H9 (cell line): Measurements from ENCODE around the gene CDC42. TPM values are rescaled to one million over a fixed set of nuclear protein-coding genes. Genes with fewer than 3 reads are reported as not detected.

Experiments
- DNase-seq: peaks from one replicate; pipeline ENCODE4 v3.0.0-alpha.2; 2017
- H2AFZ ChIP-seq: one replicate; pipeline ENCODE4 v1.6.1; 2013; ENCODE audit warnings: mild to moderate bottlenecking, low read length, control low read depth, moderate library complexity
- H2AK5ac ChIP-seq: 2 replicates; pipeline ENCODE4 v1.6.1; 2013; ENCODE audit warnings: low read length, control low read depth, mixed read lengths; ENCODE audit not compliant: insufficient read length
- H2BK120ac ChIP-seq: one replicate; pipeline ENCODE4 v1.6.1; 2013; ENCODE audit warnings: low read depth, mild to moderate bottlenecking, low read length, control low read depth, inconsistent platforms; ENCODE audit not compliant: poor library complexity, severe bottlenecking
- H2BK12ac ChIP-seq: 2 replicates; pipeline ENCODE4 v1.6.1; 2013; ENCODE audit warnings: low read length, control low read depth, mixed read lengths, low read depth; ENCODE audit not compliant: insufficient read length
- H2BK15ac ChIP-seq: 2 replicates; pipeline ENCODE4 v1.6.1; 2013; ENCODE audit warnings: low read depth, low read length, control low read depth
- H2BK20ac ChIP-seq: one replicate; pipeline ENCODE4 v1.6.1; 2013; ENCODE audit warnings: low read depth, mild to moderate bottlenecking, low read length, control low read depth, inconsistent platforms; ENCODE audit not compliant: poor library complexity, severe bottlenecking
- H2BK5ac ChIP-seq: 2 replicates; pipeline ENCODE4 v1.6.1; 2013; ENCODE audit warnings: low read length, control low read depth, mixed read lengths; ENCODE audit not compliant: insufficient read length
- H3K14ac ChIP-seq: 2 replicates; pipeline ENCODE4 v1.6.1; 2013; ENCODE audit warnings: low read length, control low read depth; ENCODE audit not compliant: insufficient read depth
- H3K18ac ChIP-seq: 2 replicates; pipeline ENCODE4 v1.6.1; 2013; ENCODE audit warnings: low read depth, mild to moderate bottlenecking, mixed read lengths, low read length, control low read depth; ENCODE audit not compliant: insufficient read length
- H3K23ac ChIP-seq: 2 replicates; pipeline ENCODE4 v1.6.1; 2013; ENCODE audit warnings: low read length, control low read depth, mixed read lengths, low read depth; ENCODE audit not compliant: insufficient read length
- H3K23me2 ChIP-seq: 2 replicates; pipeline ENCODE4 v1.6.1; 2013; ENCODE audit warnings: low read depth, mild to moderate bottlenecking, mixed read lengths, low read length, control low read depth; ENCODE audit not compliant: insufficient read length, poor library complexity, severe bottlenecking
- H3K27ac ChIP-seq: 2 replicates; pipeline ENCODE4 v1.5.1; 2013; ENCODE audit warnings: low read length, control low read depth, mixed read lengths, low read depth; ENCODE audit not compliant: insufficient read length
- H3K27me3 ChIP-seq: 2 replicates; pipeline ENCODE4 v1.6.1; 2013; ENCODE audit warnings: low read length, control low read depth, inconsistent platforms; ENCODE audit not compliant: insufficient read depth
- H3K4ac ChIP-seq: 2 replicates; pipeline ENCODE4 v1.6.1; 2013; ENCODE audit warnings: low read depth, mild to moderate bottlenecking, control low read depth, inconsistent platforms, low read length, moderate library complexity
- H3K4me1 ChIP-seq: 2 replicates; pipeline ENCODE4 v1.6.1; 2013; ENCODE audit warnings: low read length, control low read depth, inconsistent platforms; ENCODE audit not compliant: insufficient read depth
- H3K4me2 ChIP-seq: 2 replicates; pipeline ENCODE4 v1.6.1; 2013; ENCODE audit warnings: low read length, control low read depth, mixed read lengths; ENCODE audit not compliant: insufficient read length, insufficient read depth
- H3K56ac ChIP-seq: 2 replicates; pipeline ENCODE4 v1.6.1; 2013; ENCODE audit warnings: low read depth, mild to moderate bottlenecking, mixed read lengths, low read length, control low read depth; ENCODE audit not compliant: insufficient read length
- H3K79me1 ChIP-seq: 2 replicates; pipeline ENCODE4 v1.6.1; 2013; ENCODE audit warnings: low read depth, mild to moderate bottlenecking, moderate library complexity, low read length, control low read depth, inconsistent platforms; ENCODE audit not compliant: insufficient read depth, poor library complexity, severe bottlenecking
- H3K79me2 ChIP-seq: 2 replicates; pipeline ENCODE4 v1.6.1; 2013; ENCODE audit warnings: low read length, control low read depth, inconsistent platforms; ENCODE audit not compliant: insufficient read depth
- H3K9ac ChIP-seq: 2 replicates; pipeline ENCODE4 v1.6.1; 2013; ENCODE audit warnings: low read length, control low read depth, mixed read lengths; ENCODE audit not compliant: insufficient read length; ENCODE audit errors: extremely low read depth
- H3K9me3 ChIP-seq: one replicate; pipeline ENCODE4 v1.6.1; 2013; ENCODE audit warnings: low read depth, low read length, inconsistent platforms; ENCODE audit not compliant: control insufficient read depth
- H3T11ph ChIP-seq: one replicate; pipeline ENCODE4 v1.6.1; 2013; ENCODE audit warnings: mild to moderate bottlenecking, low read length, control low read depth, inconsistent platforms
- H4K20me1 ChIP-seq: one replicate; pipeline ENCODE4 v1.6.1; 2013; ENCODE audit not compliant: control insufficient read depth, insufficient read length, insufficient read depth
- H4K5ac ChIP-seq: 2 replicates; pipeline ENCODE4 v1.6.1; 2013; ENCODE audit warnings: low read depth, mild to moderate bottlenecking, mixed read lengths, low read length, control low read depth; ENCODE audit not compliant: insufficient read length
- H4K8ac ChIP-seq: replicated peaks from 2 replicates; pipeline ENCODE4 v1.6.1; 2013; ENCODE audit warnings: low read length, control low read depth, mixed read lengths, low read depth; ENCODE audit not compliant: insufficient read length
- H4K91ac ChIP-seq: 2 replicates; pipeline ENCODE4 v1.6.1; 2013; ENCODE audit warnings: low read depth, mild to moderate bottlenecking, moderate library complexity, mixed read lengths, low read length, control low read depth; ENCODE audit not compliant: insufficient read length
- H3K27ac Mint-ChIP-seq, 3 experiments: 2 replicates in 2 of 3; 3 replicates in 1 of 3; pipeline ENCODE4 v1.8.0; 2020 to 2021; ENCODE audit warnings: mixed read lengths in 3 of 3, mild to moderate bottlenecking in 1 of 3, moderate library complexity in 1 of 3
- H3K27me3 Mint-ChIP-seq: 2 replicates; pipeline ENCODE4 v1.8.0; 2021; ENCODE audit warnings: low read depth, mild to moderate bottlenecking, moderate library complexity, mixed read lengths
- H3K36me3 Mint-ChIP-seq, 3 experiments: 2 replicates in 2 of 3; 3 replicates in 1 of 3; pipeline ENCODE4 v1.8.0; 2020 to 2021; ENCODE audit warnings: low read depth in 3 of 3, mixed read lengths in 3 of 3; ENCODE audit not compliant: insufficient read depth in 1 of 3
- H3K4me1 Mint-ChIP-seq, 2 experiments: 2 replicates each; pipeline ENCODE4 v1.8.0; 2020; ENCODE audit warnings: mixed read lengths in 2 of 2
- H3K4me3 Mint-ChIP-seq, 2 experiments: 2 replicates in 1 of 2; 3 replicates in 1 of 2; pipeline ENCODE4 v1.8.0; 2020 to 2021; ENCODE audit warnings: mild to moderate bottlenecking in 2 of 2, mixed read lengths in 2 of 2, moderate library complexity in 1 of 2
- H3K9me3 Mint-ChIP-seq, 2 experiments: 2 replicates in 1 of 2; 3 replicates in 1 of 2; pipeline ENCODE4 v1.8.0; 2020; ENCODE audit warnings: mild to moderate bottlenecking in 2 of 2, mixed read lengths in 2 of 2, moderate library complexity in 1 of 2
- WGBS: extraction: QIAGEN DNeasy Blood & Tissue Kit; methylation state at CpG from one replicate; pipeline ENCODE4 v1.1.7; 2013; ENCODE audit warnings: missing lambda C conversion rate, low lambda C conversion rate, mixed read lengths; ENCODE audit not compliant: insufficient read length; ENCODE audit errors: extremely low coverage; 5-methylcytosine and 5-hydroxymethylcytosine counted together
- total RNA-seq: library from RNA; stranded (reverse); gene quantifications from 2 replicates; pipeline ENCODE4 v1.2.1, GENCODE V29; 2021
- TF ChIP-seq, protein P1 (sequence below): fragments of 200-600 bp; sonication (generic); conservative IDR thresholded peaks from 3 replicates; pipeline ENCODE4 v1.8.0; 2021; ENCODE audit warnings: antibody characterized with exemption, mild to moderate bottlenecking

The CDC42 gene
- total RNA-seq, 1 experiment from 2014 or later, result 197 TPM

DNA sequence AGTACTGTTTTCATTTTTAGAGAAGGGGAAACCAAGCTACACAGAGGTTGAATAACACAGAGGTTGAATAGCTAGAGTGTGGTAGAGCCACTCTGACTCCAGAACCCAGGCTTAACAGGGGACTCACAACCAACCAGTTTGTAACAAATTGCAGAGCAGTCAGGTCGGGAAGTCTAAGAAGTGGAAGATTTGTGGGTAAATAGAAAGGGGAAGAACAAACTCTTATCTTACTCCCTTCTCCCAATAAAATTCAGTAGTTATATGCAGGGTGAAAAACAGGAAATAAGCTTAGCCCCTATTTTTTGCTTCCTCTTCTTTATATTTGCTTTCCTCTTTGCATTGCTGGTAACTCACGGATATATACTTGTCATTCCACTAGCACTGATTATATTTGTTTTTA, 23.2 kb downstream of the CDC42 start:
- peaks cover 0 to 21% (median 18%) of the 10 kb centered on the region in 3 experiments; a peak in 5 of 7 replicates for H3K36me3 Mint-ChIP-seq
- TF ChIP-seq, protein P1, sequence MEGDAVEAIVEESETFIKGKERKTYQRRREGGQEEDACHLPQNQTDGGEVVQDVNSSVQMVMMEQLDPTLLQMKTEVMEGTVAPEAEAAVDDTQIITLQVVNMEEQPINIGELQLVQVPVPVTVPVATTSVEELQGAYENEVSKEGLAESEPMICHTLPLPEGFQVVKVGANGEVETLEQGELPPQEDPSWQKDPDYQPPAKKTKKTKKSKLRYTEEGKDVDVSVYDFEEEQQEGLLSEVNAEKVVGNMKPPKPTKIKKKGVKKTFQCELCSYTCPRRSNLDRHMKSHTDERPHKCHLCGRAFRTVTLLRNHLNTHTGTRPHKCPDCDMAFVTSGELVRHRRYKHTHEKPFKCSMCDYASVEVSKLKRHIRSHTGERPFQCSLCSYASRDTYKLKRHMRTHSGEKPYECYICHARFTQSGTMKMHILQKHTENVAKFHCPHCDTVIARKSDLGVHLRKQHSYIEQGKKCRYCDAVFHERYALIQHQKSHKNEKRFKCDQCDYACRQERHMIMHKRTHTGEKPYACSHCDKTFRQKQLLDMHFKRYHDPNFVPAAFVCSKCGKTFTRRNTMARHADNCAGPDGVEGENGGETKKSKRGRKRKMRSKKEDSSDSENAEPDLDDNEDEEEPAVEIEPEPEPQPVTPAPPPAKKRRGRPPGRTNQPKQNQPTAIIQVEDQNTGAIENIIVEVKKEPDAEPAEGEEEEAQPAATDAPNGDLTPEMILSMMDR, result no peak
- Histone ChIP-seq H3T11ph (no peak overlapping the region), H3K18ac (no peak overlapping the region), H3K4ac (no peak overlapping the region), H3K79me1 (no peaks in the 10 kb centered on the region), H2AFZ (no peak overlapping the region), H3K27me3 (no peaks in the 10 kb centered on the region), H2AK5ac (no peak overlapping the region), H4K91ac (no peak overlapping the region), H3K56ac (no peak overlapping the region), H3K23ac (no peak overlapping the region), H4K5ac (no peak overlapping the region), H2BK120ac (no peak overlapping the region), H3K9me3 (no peaks in the 10 kb centered on the region), H3K79me2 (peaks cover 30% of the 10 kb centered on the region; the same call in 1 of the 2 replicates), H2BK20ac (no peak overlapping the region), H3K4me1 (peaks cover 2% of the 10 kb centered on the region; the same call in 1 of the 2 replicates), H4K8ac (no peak overlapping the region), H3K4me2 (no peak overlapping the region), H3K14ac (no peak overlapping the region), H2BK12ac (no peak overlapping the region), H3K27ac (no peak overlapping the region), H3K23me2 (no peaks in the 10 kb centered on the region), H2BK5ac (no peak overlapping the region), H4K20me1 (no peaks in the 10 kb centered on the region), H3K9ac (no peak overlapping the region), H2BK15ac (no peak overlapping the region)
- no peak overlapping the region for H3K4me3 Mint-ChIP-seq
- peak overlapping the region in 2 of 3 experiments; percentile 25 to 75; a peak in 4 of 7 replicates for H3K27ac Mint-ChIP-seq
- no peaks in the 10 kb centered on the region for H3K27me3 Mint-ChIP-seq
- H3K9me3 Mint-ChIP-seq, result no peaks in the 10 kb centered on the region; a peak in 1 of 5 replicates
- no peak for DNase-seq
- H3K4me1 Mint-ChIP-seq, result peaks cover 27 to 46% of the 10 kb centered on the region in 2 experiments
- no CpG with 5 or more reads among the region's 2 CpGs for WGBS
